B cell (primary cell): ENCODE data around the gene SYNE1.

Source experiments
- CTCF ChIP-seq: fragments of 200-600 bp; IDR thresholded peaks from one replicate; pipeline ENCODE4 v1.8.0; 2022; ENCODE audit warnings: antibody characterized with exemption, mild to moderate bottlenecking
- EZH2 ChIP-seq: IDR thresholded peaks from 2 replicates; pipeline ENCODE4 v1.6.1; 2012; ENCODE audit warnings: borderline replicate concordance, low read depth, mild to moderate bottlenecking, moderate library complexity, low read length; ENCODE audit not compliant: insufficient read depth, poor library complexity, severe bottlenecking

GRCh38 chr6:152540381-152540780 is 96.8 kb downstream of the SYNE1 start:
- TF ChIP-seq CTCF (no peak), EZH2 (no peak)
